Ecto neural progenitor cell (in vitro differentiated cells): ENCODE data around the gene VNN1.
"Not testable (repeated sequence)": the region's sequence is repeated elsewhere in the genome, so short reads cannot be mapped to it uniquely, and the experiment has no call there.

Source experiments
- DNase-seq: peaks from one replicate; pipeline ENCODE4 v3.0.0-alpha.2; 2018; ENCODE audit warnings: low spot score

The VNN1 gene

GRCh38 chr6:132669690-132670291 is 44.1 kb downstream of the VNN1 start:
- DNase-seq, result no peak

- DNase-seq, result no peak
Observed at GRCh38 chr6:132666118-132666517, 47.7 kb downstream of the VNN1 start.

GRCh38 chr6:132664309-132665034 is 49.4 kb downstream of the VNN1 start:
- no peak for DNase-seq

- no peak for DNase-seq
Observed at GRCh38 chr6:132663661-132664060, 50.2 kb downstream of the VNN1 start.

- DNase-seq, result no peak
Observed at GRCh38 chr6:132661906-132662305, 51.9 kb downstream of the VNN1 start.

- DNase-seq, result no peak
Observed at GRCh38 chr6:132659082-132659481, 54.8 kb downstream of the VNN1 start, which contains the start of gene TAAR1. Gene TAAR1 (minus strand): TSS chr6:132659182. CDS start chr6:132646003, 13,179 bp downstream.

- DNase-seq, result no peak
Observed at GRCh38 chr6:132651062-132651461, 62.8 kb downstream of the VNN1 start.

- DNase-seq, result no peak
Observed at GRCh38 chr6:132650429-132650828, 63.4 kb downstream of the VNN1 start.

GRCh38 chr6:132648828-132649227 is 65.0 kb downstream of the VNN1 start:
- no peak for DNase-seq

GRCh38 chr6:132648356-132648755 is 65.5 kb downstream of the VNN1 start:
- DNase-seq, result no peak

GRCh38 chr6:132643547-132643946 is 70.3 kb downstream of the VNN1 start:
- no peak for DNase-seq

- DNase-seq, result not testable (repeated sequence)
Observed at GRCh38 chr6:132637135-132637534, 76.7 kb downstream of the VNN1 start.

GRCh38 chr6:132635906-132636305 is 77.9 kb downstream of the VNN1 start:
- not testable (repeated sequence) for DNase-seq

GRCh38 chr6:132635288-132635687 is 78.6 kb downstream of the VNN1 start:
- DNase-seq, result not testable (repeated sequence)

- DNase-seq, result no peak
Observed at GRCh38 chr6:132634796-132635195, 79.1 kb downstream of the VNN1 start.

GRCh38 chr6:132633362-132633761 is 80.5 kb downstream of the VNN1 start:
- DNase-seq, result no peak
